Activated CD4-positive, alpha-beta T cell treated with anti-CD3 and anti-CD28 coated beads, Interleukin-10, Interleukin-2, amounts not matched to agents 100 ng/mL and 50 ng/mL, durations not matched to agents 16 hours and 8 hours (primary cell): ENCODE results near the gene TMUB1.
A peak's percentile ranks its signal among the peaks of the same experiment; 100 is the strongest.

Experiments used
- DNase-seq: peaks from one replicate; pipeline ENCODE4 v3.0.0-alpha.2; 2020

TMUB1 gene, protein sequence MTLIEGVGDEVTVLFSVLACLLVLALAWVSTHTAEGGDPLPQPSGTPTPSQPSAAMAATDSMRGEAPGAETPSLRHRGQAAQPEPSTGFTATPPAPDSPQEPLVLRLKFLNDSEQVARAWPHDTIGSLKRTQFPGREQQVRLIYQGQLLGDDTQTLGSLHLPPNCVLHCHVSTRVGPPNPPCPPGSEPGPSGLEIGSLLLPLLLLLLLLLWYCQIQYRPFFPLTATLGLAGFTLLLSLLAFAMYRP

GRCh38 chr7:151083071-151083823 is at the start of gene TMUB1:
Gene TMUB1, minus strand, starts transcription at chr7:151083493. Its CDS starts 930 bp downstream, at chr7:151082563.
- DNase-seq = peak; percentile 87

DNA sequence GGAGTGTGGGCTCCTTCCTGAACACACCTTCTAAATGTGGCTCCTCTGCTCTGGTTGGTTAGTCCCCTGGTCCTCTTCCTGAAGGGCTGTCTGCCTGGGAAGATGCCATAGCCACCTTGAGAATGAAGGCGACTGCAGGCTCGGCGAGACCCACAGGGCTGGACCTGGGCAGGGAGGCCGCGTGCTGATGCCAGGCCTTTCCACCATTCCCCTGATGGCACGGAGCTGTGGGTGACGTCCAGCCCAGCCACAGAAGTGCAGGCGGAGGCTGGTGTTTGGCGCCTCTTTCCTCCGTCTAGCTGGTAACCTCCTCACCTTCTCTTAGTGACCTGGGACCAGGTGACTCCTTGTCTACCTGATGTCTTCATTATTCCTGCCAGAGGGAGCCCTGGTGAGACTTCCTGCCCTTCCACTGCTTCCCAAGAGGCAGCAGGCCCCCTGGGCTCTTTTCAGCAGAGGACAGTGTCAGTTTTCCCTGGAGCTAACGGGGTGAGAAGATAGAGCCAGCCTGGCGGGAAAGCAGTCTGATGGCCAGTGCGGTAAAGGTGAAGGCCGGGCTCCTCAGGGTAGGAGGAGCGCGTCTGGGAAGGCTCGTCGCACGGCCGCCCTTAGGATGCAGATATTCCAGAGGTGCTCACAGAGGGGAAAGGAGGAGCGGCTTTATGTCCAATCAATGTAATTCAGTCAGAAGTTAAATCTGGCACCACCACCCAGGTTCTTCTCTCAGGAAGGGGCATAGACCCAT is 49.3 kb upstream of the TMUB1 start:
- no peak for DNase-seq

DNA sequence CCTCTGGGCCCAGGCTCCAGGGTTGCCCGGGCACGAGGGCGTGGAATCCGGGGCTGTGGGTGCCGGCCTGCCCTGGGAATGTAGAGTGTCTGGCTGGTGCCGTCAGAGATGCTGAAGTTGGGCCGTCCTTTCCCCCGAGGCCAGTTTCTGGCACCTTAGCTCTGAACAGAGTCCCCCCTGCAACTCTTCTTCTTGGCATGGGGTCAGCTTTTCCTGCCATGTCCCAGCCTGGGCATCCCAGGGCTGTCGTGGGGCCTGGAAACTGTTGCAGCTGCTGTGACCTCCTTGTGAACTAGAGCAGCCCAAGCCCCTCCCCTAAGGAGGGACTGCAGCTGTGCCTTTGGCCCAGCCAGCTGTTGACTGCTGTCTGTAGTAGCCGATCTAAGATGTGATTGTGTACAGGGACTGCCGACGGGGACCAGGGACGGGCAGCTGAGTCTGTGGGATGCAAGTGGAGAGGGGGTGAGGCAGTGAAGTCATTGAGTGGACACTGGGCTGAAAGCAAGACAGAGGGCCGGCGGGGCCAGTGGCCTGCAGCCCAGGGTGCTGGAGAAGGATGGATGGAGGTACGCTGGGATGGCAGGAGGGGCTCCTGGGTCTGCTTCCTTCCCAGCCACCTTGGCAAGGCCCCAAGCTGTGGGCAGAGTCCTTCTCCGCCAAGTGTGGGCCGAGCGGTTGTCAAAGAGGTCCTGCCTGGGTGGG is 48.5 kb upstream of the TMUB1 start:
- no peak for DNase-seq

- no peak for DNase-seq
Measured at GRCh38 chr7:151131224-151131591, 47.9 kb upstream of the TMUB1 start.

- no peak for DNase-seq
Measured at GRCh38 chr7:151130741-151131157, 47.5 kb upstream of the TMUB1 start.

GRCh38 chr7:151129960-151130591 is 46.8 kb upstream of the TMUB1 start:
- no peak for DNase-seq

DNA sequence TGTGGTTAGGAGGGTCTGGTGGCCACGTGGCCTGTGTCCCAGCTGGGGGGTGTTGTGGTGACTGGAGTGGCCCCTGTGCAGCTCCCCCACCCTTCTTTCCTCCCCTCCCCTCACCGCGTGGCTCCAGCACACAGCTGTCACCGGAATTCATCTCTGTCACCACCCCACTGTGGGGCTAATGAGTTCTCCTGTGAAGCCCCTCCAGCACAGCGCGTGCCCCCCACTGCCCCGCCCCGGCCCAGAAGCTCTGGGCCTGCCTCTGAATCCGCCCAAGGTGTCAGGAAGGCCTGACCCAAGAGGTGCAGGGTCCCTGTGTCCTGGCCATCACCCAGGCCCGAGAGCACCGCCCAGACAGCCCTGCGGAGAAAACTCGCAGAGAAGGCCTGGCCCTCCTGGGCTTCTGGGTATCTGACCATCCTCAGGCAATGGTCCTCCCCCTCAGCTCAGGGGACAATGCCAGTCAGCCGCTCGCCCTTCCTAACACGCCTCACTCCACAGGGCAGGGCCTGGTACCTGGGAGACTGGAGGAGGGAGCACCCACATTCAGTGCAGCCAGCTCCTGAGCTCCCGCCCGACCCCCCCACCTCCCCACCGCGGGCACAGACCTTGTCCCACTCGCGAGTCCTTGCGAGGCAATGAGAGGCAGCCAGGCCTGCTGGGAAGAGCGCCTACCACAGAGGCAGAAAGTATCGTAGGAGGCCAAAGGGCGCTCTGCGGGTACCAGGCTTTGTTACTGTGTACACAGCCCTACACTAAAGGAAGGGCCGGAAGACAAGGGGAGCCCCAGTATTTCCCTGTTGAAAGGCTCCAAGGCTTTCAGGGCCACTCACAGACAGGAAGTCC is 46.0 kb upstream of the TMUB1 start:
- no peak for DNase-seq

- DNase-seq = no peak
Measured at GRCh38 chr7:151128716-151129115, 45.4 kb upstream of the TMUB1 start.

GRCh38 chr7:151128144-151128543 is 44.9 kb upstream of the TMUB1 start:
- DNase-seq = no peak

DNA sequence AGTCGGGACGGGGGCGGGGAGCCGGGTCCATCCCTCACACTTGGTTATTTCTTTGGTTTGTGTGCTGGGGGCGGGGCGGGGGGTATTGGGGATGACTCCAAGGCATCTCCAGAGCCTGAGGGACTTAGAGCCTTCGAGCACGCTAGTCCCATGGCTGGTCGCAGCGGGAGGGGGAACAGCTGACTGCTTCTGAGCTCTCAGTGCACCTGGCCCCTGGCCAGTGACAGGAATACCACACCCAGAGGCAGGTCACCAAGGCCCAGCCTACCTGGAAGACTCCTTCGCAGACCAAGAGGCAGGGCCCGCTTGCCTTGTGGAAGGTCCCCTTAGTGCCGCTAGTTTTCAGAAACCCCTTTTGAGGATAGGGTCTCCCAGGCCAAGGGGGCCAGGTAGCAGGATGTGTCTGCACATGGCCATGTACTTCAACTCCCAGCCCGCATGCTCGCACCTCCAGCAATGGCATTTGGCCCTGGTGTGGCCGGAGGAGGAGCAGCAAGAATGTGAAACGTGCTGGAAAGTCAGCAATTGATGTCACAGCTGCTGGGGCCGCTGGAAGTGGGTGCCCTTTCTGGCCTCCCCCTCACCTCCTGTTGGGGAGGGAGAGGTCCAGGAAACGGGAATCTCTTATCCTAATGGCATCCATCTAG is 43.3 kb upstream of the TMUB1 start:
- no peak for DNase-seq

DNA sequence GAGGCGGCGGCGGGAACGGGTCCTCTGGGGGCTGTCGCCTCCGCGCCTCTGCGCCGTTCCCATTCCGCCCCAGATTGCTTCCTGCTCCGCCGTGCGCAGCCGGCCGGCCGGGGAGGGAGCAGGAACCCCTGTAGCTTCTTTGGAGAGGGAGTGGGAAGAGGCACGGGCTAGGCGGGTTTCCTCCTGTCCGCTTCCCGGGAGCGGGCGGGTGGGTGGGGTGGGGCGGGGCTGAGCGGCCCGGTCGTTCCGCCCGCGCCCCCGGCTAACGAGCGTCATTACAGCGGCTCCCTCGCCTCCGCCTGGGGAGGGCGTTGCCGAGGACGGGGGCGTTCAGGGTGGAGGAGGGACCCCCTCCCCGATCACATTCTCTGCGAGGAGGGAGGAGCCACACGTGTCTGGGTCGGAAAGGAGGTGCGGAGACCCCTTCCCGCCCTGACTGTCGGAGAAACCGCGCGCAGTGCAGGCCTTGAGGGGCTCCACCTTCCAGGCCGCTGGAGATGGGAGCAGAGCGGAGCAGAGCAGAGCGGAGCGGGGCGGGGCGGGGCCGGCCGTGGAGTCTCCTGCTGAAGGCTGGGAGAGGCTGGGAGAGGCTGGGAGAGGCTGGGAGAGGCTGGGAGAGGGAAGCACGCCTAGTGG is 42.7 kb upstream of the TMUB1 start:
- DNase-seq = no peak

- DNase-seq = no peak
Measured at GRCh38 chr7:151125470-151125845, 42.2 kb upstream of the TMUB1 start.

DNA sequence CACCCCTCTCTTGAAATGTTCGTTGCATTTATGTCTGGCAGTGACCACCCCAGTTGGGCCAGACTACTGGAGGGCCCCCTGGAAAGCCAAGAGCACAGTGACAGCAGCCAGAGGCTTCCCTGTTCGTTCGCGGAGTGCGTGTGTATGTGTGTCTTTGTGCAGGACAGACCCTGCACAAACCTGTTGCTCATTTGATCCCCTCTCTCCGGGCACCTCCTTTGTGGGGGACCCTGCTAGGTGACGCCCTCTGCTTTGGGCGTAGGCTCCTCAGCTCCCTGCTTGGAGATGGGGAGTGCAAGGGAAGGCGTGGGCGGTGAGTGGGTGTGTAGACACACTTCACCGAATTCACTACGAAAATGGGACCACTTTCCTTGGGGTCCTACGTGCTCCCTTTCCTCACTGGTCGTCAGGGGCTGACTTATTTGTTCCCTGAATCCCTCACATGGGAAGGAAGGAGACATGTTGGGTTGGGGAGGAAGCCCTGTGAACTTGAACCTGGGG is 41.7 kb upstream of the TMUB1 start:
- no peak for DNase-seq

DNA sequence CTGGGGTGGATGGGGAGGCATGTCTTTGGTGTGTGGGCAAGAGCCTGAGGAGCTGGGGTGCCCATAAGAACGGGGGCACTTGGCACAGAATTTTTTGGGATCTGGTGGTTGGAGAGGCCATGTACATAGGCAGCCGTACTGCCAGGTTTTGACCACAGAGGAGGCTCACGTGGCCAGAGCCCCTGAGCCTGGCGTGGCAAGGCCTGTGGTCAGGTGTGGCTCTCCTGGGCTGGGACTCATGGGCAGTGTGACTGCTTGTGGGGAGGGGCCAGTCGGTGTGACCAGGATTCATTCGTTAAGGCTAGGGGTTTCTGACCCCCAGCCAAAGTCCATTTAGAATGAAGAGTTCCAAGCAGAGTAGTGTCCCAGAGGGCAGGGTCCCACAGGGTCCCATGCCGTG is 41.2 kb upstream of the TMUB1 start:
- no peak for DNase-seq

DNA sequence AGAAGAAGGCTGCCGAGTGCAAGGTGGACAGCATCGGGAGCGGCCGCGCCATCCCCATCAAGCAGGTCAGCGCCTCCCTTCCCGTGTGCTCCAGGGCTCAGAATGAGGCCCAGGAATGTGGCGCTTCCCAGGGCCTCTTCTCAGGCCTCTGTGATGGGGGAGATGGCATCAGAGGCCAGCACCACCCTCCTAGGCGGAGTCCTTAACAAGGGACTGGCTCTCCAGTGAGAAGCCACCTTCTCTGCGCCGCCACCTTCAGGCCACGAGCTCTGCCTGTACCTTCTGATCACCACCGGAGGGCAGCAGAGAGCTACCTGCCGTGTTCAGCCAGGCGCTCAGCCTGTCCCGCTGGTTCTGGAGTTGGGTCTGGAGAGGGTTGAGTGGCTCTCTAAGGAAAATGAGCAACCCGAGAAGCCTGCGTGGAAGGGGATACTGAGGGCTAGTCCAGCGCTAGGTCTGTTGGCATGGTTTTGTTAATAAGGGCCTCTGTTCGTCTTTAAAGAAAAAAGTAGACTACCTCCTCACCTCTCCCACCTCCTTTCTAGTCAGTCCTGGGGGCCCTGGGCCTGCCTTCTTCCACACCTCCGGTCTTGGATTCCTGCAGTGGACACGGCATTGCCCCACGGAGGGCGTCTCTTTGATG is 40.6 kb upstream of the TMUB1 start:
- peak; percentile 85 for DNase-seq

GRCh38 chr7:151123158-151123821 is 40.0 kb upstream of the TMUB1 start:
- no peak for DNase-seq

GRCh38 chr7:151122796-151123157 is 39.5 kb upstream of the TMUB1 start:
- no peak for DNase-seq

GRCh38 chr7:151122276-151122675 is 39.0 kb upstream of the TMUB1 start:
- DNase-seq = no peak

DNA sequence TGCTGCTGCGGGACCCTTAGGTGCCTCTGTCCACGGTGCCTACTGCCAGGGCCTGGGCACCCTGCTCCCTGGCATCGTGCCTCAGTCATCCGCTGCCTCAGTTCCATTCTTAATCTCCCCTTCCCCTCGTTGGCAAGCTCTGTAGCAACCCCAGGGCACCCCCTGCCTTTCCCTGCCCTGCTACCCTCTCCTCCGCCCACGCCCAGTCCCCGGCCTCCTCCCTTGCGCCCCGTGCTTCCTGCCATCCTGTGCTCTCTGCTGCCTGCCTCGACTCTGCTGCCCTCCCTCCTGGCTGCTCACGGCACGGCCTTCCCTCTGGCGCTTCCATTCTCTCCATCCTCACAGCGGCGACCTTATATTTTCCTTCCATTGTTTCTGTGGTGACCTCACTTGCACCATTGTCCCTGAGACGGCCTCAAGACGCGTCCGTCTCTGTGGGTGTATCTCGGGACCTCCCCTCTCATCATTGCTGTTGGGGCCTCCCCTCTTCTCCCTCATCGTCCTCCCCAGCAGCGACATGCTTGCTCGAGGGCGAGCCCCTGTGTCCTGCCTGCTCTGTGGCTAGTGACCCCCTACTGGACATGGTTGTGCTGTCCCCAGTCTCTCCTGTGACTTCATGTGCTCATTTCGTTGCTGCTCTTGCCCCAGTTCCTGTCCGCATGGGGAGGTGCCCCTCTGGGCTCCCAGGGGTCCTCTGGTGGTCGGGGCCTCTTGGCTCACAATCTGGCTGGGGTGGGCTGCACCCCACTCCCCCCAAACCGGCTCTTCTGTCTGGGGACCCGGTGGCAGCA is 38.3 kb upstream of the TMUB1 start:
- DNase-seq = no peak
